Colonic mucosa (tissue), 4 donors: ENCODE results near the gene ANKRD7. TPM values are rescaled to one million over a fixed set of nuclear protein-coding genes. Genes with fewer than 3 reads are reported as not detected.

Source experiments
- DNase-seq: peaks from one replicate; pipeline ENCODE4 v3.0.0-alpha.2; 2020
- H3K27ac ChIP-seq: fragments of 200-600 bp; one replicate; pipeline ENCODE4 v1.8.0; 2021
- H3K27me3 ChIP-seq: fragments of 200-600 bp; one replicate; pipeline ENCODE4 v1.8.0; 2021
- H3K36me3 ChIP-seq: fragments of 200-600 bp; one replicate; pipeline ENCODE4 v1.8.0; 2021
- H3K4me1 ChIP-seq: fragments of 200-600 bp; one replicate; pipeline ENCODE4 v1.8.0; 2021; ENCODE audit warnings: mild to moderate bottlenecking
- H3K4me3 ChIP-seq: fragments of 200-600 bp; one replicate; pipeline ENCODE4 v1.8.0; 2021
- H3K9ac ChIP-seq, 2 donors: one replicate each; pipeline ENCODE4 v1.7.0; 2013; ENCODE audit warnings: control low read depth in 2 of 2, low read depth in 2 of 2, low read length in 2 of 2
- H3K9me3 ChIP-seq: fragments of 200-600 bp; one replicate; pipeline ENCODE4 v1.8.0; 2021
- intact Hi-C: fragments of 100-400 bp; cut with DNase I; formaldehyde crosslinking; loops from one replicate; pipeline ENCODE4 v1.14.1; 2022
- total RNA-seq, 2 donors: library from RNA; stranded (reverse); fragmentation: NEBNext Ultra II Directional in 1 of 2; extraction: Animal tissue kit (Norgen Biotek cat#: 25700) in 1 of 2; gene quantifications; one replicate each; pipeline ENCODE4 v1.2.1, GENCODE V29; 2021
- TF ChIP-seq, protein P1 (sequence below): fragments of 200-600 bp; IDR thresholded peaks from one replicate; pipeline ENCODE4 v1.8.0; 2022; ENCODE audit warnings: antibody characterized with exemption, mild to moderate bottlenecking
- donor health status: healthy.
- donor health status: DM: no; HTN: no; CAD: no.
- donor health status: DM: no; HTN: no; CAD: no.

ANKRD7 gene
- total RNA-seq, 2 donors from 2014 or later, result not detected

DNA sequence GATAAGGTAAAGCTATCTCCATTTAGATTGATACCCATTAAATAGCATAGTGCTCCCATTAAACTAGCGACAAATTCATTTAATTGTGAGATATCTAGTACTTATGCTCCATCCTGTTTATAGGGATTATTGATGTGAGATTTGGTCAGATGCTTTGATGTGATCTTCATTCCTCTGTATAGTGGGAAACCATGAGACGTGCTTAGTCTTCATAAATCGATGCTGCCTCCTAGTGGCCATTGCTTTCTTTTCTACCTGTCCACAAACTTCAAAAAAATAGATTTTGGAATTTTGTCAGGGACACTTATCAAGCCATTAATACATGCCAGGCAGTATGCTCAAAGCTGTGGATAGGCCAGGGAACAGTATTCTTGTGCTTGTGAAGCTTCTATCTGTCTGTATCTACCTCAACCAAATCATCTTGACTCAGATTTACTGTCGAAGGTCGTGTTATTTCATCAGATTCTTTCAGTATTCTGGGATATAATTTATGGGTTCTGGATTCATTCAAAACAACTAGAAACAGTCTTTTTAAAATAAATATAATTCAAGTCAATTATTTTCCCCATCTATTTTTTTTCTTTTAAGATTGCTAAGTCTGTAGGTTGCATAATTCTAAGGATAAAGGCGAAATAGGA, 28.5 kb upstream of the ANKRD7 start:
- intact Hi-C loops, result no loop called here
- H3K36me3 ChIP-seq, result no peaks in the 10 kb centered on the region
- H3K27me3 ChIP-seq, result no peaks in the 10 kb centered on the region
- no peak overlapping the region for H3K9ac ChIP-seq
- no peaks in the 10 kb centered on the region for H3K9me3 ChIP-seq
- no peaks in the 10 kb centered on the region for H3K4me1 ChIP-seq
- peak; percentile 67 for DNase-seq
- TF ChIP-seq, protein P1, sequence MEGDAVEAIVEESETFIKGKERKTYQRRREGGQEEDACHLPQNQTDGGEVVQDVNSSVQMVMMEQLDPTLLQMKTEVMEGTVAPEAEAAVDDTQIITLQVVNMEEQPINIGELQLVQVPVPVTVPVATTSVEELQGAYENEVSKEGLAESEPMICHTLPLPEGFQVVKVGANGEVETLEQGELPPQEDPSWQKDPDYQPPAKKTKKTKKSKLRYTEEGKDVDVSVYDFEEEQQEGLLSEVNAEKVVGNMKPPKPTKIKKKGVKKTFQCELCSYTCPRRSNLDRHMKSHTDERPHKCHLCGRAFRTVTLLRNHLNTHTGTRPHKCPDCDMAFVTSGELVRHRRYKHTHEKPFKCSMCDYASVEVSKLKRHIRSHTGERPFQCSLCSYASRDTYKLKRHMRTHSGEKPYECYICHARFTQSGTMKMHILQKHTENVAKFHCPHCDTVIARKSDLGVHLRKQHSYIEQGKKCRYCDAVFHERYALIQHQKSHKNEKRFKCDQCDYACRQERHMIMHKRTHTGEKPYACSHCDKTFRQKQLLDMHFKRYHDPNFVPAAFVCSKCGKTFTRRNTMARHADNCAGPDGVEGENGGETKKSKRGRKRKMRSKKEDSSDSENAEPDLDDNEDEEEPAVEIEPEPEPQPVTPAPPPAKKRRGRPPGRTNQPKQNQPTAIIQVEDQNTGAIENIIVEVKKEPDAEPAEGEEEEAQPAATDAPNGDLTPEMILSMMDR, result peak; percentile 70
- no peak overlapping the region for H3K27ac ChIP-seq
- H3K4me3 ChIP-seq, result no peak overlapping the region

DNA sequence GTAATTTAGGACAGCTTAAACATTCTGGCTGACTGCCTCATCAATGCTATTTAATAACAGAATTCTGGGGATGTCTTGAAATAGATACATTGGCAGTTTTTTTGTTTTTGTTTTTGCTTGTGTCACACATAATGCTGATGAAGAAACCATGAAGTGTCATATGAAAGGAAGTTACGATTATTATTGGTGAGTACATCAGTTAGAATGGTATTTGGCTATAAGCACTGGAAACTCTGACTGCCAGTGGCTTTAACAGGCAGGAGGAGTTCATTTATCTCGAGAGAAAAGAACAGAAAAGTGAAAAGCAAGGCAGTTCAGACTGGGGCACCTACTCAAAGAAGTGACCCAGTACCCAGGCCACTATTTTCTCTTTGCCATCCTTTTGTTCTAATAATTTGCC, 22.4 kb upstream of the ANKRD7 start:
- DNase-seq, result no peak
- Histone ChIP-seq H3K9ac (no peak overlapping the region), H3K9me3 (no peaks in the 10 kb centered on the region), H3K27ac (no peak overlapping the region), H3K36me3 (no peaks in the 10 kb centered on the region), H3K4me1 (no peaks in the 10 kb centered on the region), H3K27me3 (no peaks in the 10 kb centered on the region), H3K4me3 (no peak overlapping the region)
- TF ChIP-seq, protein P1, result no peak
- intact Hi-C loops, result no loop called here

DNA sequence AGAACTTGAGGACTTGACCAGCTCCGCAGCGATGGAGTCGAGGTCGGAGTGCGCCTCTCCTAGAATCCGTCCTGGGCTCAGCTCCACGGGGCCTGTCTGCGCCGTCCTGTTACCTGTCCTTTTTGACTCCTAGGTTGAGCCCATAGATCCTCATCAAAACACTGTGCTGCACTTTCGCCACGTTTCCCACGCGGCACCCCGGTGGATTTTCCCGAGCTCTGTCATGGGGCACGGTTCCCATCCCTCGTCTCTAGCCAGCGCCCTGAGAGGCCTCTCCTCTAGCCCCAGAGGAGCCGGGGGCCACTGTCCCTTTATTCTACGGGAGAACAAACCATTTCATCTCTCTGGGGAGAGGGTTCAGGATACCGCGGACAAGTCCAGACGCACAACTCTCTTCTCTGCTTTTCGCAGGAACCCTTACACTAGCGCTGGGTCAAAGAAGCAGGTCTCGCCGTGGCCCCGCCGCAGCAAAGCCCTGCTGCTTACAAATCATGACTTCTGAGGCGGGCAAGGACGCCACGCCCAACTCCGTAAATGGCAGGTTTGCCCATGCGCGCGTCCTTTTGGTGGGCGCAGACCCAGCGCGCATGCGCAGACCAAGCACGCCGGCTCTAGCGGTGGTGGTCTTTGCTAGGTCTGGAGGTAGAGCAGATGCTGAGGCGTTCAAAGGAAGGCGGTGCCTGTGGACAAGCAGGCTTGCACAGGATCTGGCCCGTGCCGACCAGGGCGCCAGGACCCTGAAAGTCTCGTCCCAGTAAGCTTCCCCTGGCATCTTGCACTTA, 10.3 kb upstream of the ANKRD7 start:
- Histone ChIP-seq H3K9ac (no peak overlapping the region), H3K27ac (no peak overlapping the region), H3K4me1 (no peaks in the 10 kb centered on the region), H3K4me3 (peak overlapping the region; percentile 39), H3K36me3 (no peaks in the 10 kb centered on the region), H3K27me3 (no peaks in the 10 kb centered on the region), H3K9me3 (no peaks in the 10 kb centered on the region)
- intact Hi-C loops, result no loop called here
- TF ChIP-seq, protein P1, result no peak
- DNase-seq, result peak; percentile 64

DNA sequence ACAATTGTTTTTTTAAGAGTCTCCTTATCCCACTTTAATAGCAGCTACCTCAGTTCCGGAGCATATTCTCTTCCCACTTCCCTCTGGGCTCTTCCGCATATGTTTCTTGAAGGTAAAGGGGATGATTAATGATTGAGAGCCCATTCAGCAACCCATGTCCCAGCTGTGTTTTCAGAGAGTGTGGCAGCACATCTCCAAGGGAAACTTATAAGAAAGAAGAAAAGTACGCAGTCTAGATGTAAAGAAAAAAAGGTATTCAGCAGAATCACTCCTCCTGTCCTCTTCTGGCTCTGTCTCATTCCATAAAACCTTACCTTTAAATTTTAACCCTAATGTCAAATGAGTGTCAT, 9.7 kb upstream of the ANKRD7 start:
- H3K36me3 ChIP-seq, result no peaks in the 10 kb centered on the region
- no peaks in the 10 kb centered on the region for H3K27me3 ChIP-seq
- peak overlapping the region; percentile 39 for H3K4me3 ChIP-seq
- no peak for DNase-seq
- no peak overlapping the region for H3K27ac ChIP-seq
- intact Hi-C loops, result no loop called here
- TF ChIP-seq, protein P1, result no peak
- no peak overlapping the region for H3K9ac ChIP-seq
- no peaks in the 10 kb centered on the region for H3K9me3 ChIP-seq
- H3K4me1 ChIP-seq, result no peaks in the 10 kb centered on the region

DNA sequence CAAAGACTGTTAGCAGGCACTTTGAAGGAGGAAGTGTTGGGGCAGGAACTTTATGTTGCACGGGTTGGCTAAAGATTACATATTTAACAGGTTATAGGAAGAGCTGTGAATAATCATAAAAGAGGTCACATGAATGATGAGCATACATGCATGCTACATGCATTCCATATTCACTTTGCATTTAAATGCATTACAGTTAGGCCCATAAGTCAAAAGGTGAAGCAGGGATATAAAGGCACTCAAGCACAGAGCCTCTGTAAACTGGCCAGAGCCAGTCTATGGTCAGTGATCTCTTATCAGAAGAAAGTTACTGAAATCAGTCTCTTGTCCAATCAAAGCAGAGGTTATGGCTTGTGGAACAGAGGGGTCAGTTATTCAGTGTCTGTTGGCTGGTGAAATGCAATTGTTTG, 7.3 kb upstream of the ANKRD7 start:
- DNase-seq, result no peak
- H3K36me3 ChIP-seq, result no peaks in the 10 kb centered on the region
- no peaks in the 10 kb centered on the region for H3K27me3 ChIP-seq
- H3K27ac ChIP-seq, result no peak overlapping the region
- TF ChIP-seq, protein P1, result no peak
- H3K4me3 ChIP-seq, result no peak overlapping the region
- no peak overlapping the region for H3K9ac ChIP-seq
- H3K9me3 ChIP-seq, result no peaks in the 10 kb centered on the region
- intact Hi-C loops, result no loop called here
- no peaks in the 10 kb centered on the region for H3K4me1 ChIP-seq
